ENCODE results near the gene VPS54. TPM values are rescaled to one million over a fixed set of nuclear protein-coding genes. Genes with fewer than 3 reads are reported as not detected.

The VPS54 gene
- total RNA-seq, 4 donors from 2014 or later = 14.6 to 28.8 (median 21.8) TPM

GRCh38 chr2:63984606-63985359, 34.4 kb downstream of the VPS54 start:
- H3K4me1 ChIP-seq = peaks cover 11% of the 10 kb centered on the region
- no peak overlapping the region for H3K27ac ChIP-seq
- TF ChIP-seq EP300 (IDR thresholded peaks at IDR 0.05) (no peak), POLR2A (IDR thresholded peaks at IDR 0.05) (no peak), POLR2AphosphoS5 (IDR thresholded peaks at IDR 0.05) (no peak)
- TF ChIP-seq, protein P1, sequence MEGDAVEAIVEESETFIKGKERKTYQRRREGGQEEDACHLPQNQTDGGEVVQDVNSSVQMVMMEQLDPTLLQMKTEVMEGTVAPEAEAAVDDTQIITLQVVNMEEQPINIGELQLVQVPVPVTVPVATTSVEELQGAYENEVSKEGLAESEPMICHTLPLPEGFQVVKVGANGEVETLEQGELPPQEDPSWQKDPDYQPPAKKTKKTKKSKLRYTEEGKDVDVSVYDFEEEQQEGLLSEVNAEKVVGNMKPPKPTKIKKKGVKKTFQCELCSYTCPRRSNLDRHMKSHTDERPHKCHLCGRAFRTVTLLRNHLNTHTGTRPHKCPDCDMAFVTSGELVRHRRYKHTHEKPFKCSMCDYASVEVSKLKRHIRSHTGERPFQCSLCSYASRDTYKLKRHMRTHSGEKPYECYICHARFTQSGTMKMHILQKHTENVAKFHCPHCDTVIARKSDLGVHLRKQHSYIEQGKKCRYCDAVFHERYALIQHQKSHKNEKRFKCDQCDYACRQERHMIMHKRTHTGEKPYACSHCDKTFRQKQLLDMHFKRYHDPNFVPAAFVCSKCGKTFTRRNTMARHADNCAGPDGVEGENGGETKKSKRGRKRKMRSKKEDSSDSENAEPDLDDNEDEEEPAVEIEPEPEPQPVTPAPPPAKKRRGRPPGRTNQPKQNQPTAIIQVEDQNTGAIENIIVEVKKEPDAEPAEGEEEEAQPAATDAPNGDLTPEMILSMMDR (IDR thresholded peaks at IDR 0.05) = no peak
- H3K27me3 ChIP-seq = no peaks in the 10 kb centered on the region
- no peaks in the 10 kb centered on the region for H3K9me3 ChIP-seq
- H3K4me3 ChIP-seq = no peak overlapping the region
- H3K36me3 ChIP-seq = peaks cover 20% of the 10 kb centered on the region
- WGBS = 88% methylated on average over 6 of the region's 6 CpGs
- DNase-seq (ENCODE audit: low spot score in 2 of 2) = no peak

DNA sequence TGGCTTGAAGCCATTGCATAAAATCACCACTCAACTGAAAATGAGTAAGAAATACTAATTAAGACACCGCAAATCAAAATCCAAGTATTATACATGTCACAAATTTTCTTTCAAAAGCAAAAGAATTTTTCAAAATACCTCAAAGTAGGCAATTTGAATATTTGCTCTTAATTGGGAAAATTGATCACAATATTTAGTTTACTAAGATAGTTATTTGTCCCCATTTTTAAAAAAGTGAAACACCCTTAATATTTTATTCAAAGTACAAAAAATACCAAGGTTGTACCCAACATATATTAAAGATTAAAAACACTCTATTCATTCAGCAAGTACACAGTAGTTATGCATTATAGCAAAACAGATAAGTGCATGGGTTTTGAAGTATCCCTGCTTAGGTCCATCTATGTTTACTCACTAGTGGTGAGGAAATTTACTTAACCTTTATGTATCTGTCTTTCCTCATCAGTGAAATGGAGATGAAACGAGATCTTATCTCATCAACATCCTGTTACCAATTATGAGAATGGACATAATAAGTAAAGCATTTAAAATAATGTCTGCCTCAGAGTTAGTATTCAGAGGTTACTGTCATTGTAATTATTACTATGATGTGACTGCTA, 35.1 kb downstream of the VPS54 start:
- Histone ChIP-seq H3K36me3 (peaks cover 25% of the 10 kb centered on the region), H3K4me3 (no peak overlapping the region), H3K27me3 (no peaks in the 10 kb centered on the region), H3K4me1 (peaks cover 11% of the 10 kb centered on the region), H3K9me3 (no peaks in the 10 kb centered on the region), H3K27ac (no peak overlapping the region)
- no peak for DNase-seq (ENCODE audit: low spot score in 2 of 2)
- TF ChIP-seq POLR2A (IDR thresholded peaks at IDR 0.05) = no peak
- TF ChIP-seq, protein P1 (IDR thresholded peaks at IDR 0.05) = no peak
- no peak for TF ChIP-seq EP300 (IDR thresholded peaks at IDR 0.05)
- no peak for TF ChIP-seq POLR2AphosphoS5 (IDR thresholded peaks at IDR 0.05)
- WGBS = 65% methylated on average over 2 of the region's 2 CpGs

DNA sequence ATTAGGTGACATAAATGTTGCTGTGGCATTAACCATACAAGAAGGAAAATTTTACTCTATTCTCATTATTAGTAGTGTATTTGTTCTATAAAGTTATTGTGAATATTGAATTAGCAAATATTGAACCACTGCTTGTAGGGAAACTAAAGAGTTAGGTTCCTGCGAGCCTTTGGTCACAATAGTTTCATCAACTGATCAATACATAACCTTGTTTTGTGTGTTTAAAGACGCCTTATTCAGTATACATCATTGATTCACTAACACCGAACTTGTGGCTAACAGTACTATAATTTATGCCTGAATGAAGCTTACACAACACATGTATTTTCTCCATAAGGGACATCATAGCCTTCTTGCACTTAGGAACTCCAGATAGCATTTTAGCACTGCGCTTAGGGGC, 36.9 kb downstream of the VPS54 start:
- peaks cover 37% of the 10 kb centered on the region for H3K36me3 ChIP-seq
- no peak overlapping the region for H3K27ac ChIP-seq
- no peaks in the 10 kb centered on the region for H3K9me3 ChIP-seq
- H3K4me1 ChIP-seq = peaks cover 11% of the 10 kb centered on the region
- H3K4me3 ChIP-seq = no peak overlapping the region
- WGBS = 94% methylated on average over 4 of the region's 4 CpGs
- no peak for DNase-seq (ENCODE audit: low spot score in 2 of 2)
- no peaks in the 10 kb centered on the region for H3K27me3 ChIP-seq
- TF ChIP-seq POLR2A (IDR thresholded peaks at IDR 0.05) = no peak
- TF ChIP-seq, protein P1 (IDR thresholded peaks at IDR 0.05) = no peak
- no peak for TF ChIP-seq POLR2AphosphoS5 (IDR thresholded peaks at IDR 0.05)
- no peak for TF ChIP-seq EP300 (IDR thresholded peaks at IDR 0.05)

- 86% methylated on average over 3 of the region's 3 CpGs for WGBS
- peaks cover 7% of the 10 kb centered on the region for H3K4me1 ChIP-seq
- no peaks in the 10 kb centered on the region for H3K27me3 ChIP-seq
- no peaks in the 10 kb centered on the region for H3K9me3 ChIP-seq
- TF ChIP-seq POLR2AphosphoS5 (IDR thresholded peaks at IDR 0.05) (no peak), EP300 (IDR thresholded peaks at IDR 0.05) (no peak), POLR2A (IDR thresholded peaks at IDR 0.05) (no peak)
- TF ChIP-seq, protein P1 (IDR thresholded peaks at IDR 0.05) = no peak
- H3K36me3 ChIP-seq = peaks cover 37% of the 10 kb centered on the region
- H3K4me3 ChIP-seq = no peak overlapping the region
- H3K27ac ChIP-seq = no peak overlapping the region
- DNase-seq (ENCODE audit: low spot score in 2 of 2) = no peak
Observed at GRCh38 chr2:63981702-63982103, 37.5 kb downstream of the VPS54 start.

GRCh38 chr2:63980794-63981193, 38.4 kb downstream of the VPS54 start:
- H3K27ac ChIP-seq = no peak overlapping the region
- H3K4me3 ChIP-seq = no peak overlapping the region
- TF ChIP-seq POLR2A (IDR thresholded peaks at IDR 0.05) (no peak), POLR2AphosphoS5 (IDR thresholded peaks at IDR 0.05) (no peak), EP300 (IDR thresholded peaks at IDR 0.05) (no peak)
- TF ChIP-seq, protein P1 (IDR thresholded peaks at IDR 0.05) = no peak
- H3K9me3 ChIP-seq = no peaks in the 10 kb centered on the region
- peaks cover 7% of the 10 kb centered on the region for H3K4me1 ChIP-seq
- H3K36me3 ChIP-seq = peaks cover 41% of the 10 kb centered on the region
- no peak for DNase-seq (ENCODE audit: low spot score in 2 of 2)
- H3K27me3 ChIP-seq = no peaks in the 10 kb centered on the region

All from suprapubic skin (tissue), 4 donors.